Sigmoid colon (tissue), 4 donors: Measurements from ENCODE around the gene ERVH48-1.

Source experiments
- CTCF ChIP-seq, 4 experiments: fragments of 450-650 bp in 3 of 4; fragments of 200-600 bp in 1 of 4; IDR thresholded peaks; one replicate each; pipeline ENCODE4 v1.5.1; 2016 to 2019; ENCODE audit warnings: antibody characterized with exemption in 4 of 4, mild to moderate bottlenecking in 3 of 4, moderate library complexity in 2 of 4
- POLR2A ChIP-seq, 2 donors: fragments of 450-650 bp; IDR thresholded peaks; one replicate each; pipeline ENCODE4 v1.6.1; 2016; ENCODE audit warnings: antibody characterized with exemption in 2 of 2, mild to moderate bottlenecking in 2 of 2, moderate library complexity in 2 of 2
- POLR2AphosphoS5 ChIP-seq, 4 donors: sonication (generic); formaldehyde crosslinking; IDR thresholded peaks; one replicate each; pipeline ENCODE4 v1.6.1; 2017; ENCODE audit warnings: antibody characterized with exemption in 4 of 4

DNA sequence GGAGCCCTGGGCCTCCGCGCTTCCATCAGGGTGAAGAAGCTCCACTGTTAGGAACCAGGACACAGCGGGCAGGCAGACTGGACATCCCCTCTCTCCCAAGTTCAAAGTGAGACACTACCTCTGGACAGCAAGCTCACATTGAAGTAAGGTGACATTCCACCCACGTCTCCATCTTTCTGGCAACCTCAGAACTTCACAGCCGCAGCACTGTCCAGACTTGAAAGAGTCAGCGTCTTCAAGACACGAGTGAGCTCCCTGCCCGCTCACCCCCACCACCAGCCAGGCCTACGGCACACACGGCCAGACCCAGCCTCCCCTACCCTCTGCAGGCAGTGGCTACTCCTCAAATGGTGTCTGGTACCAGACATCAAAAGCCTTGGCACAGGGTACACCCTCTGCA is 57.2 kb downstream of the ERVH48-1 start:
- TF ChIP-seq CTCF (IDR thresholded peaks at IDR 0.05) = no peak
- no peak for TF ChIP-seq POLR2A (IDR thresholded peaks at IDR 0.05)
- TF ChIP-seq POLR2AphosphoS5 (IDR thresholded peaks at IDR 0.05) = no peak
